Activated CD8-positive, alpha-beta memory T cell treated with anti-CD3 and anti-CD28 coated beads, Interleukin-2, amount 50 U/mL, for 24 hours (primary cell): Measurements from ENCODE around the gene LBR.
"Not testable (repeated sequence)": the region's sequence is repeated elsewhere in the genome, so short reads cannot be mapped to it uniquely, and the experiment has no call there.

Experiments used
- DNase-seq: peaks from one replicate; pipeline ENCODE4 v3.0.0-alpha.2; 2020; ENCODE audit errors: extremely low read depth

LBR gene

GRCh38 chr1:225427235-225428067 is at the start of gene LBR:
Gene LBR, minus strand, starts transcription at chr1:225428038. Its CDS starts 3,963 bp downstream, at chr1:225424075.
- DNase-seq = no peak

- no peak for DNase-seq
Observed at GRCh38 chr1:225477296-225477911, 49.6 kb upstream of the LBR start.

DNA sequence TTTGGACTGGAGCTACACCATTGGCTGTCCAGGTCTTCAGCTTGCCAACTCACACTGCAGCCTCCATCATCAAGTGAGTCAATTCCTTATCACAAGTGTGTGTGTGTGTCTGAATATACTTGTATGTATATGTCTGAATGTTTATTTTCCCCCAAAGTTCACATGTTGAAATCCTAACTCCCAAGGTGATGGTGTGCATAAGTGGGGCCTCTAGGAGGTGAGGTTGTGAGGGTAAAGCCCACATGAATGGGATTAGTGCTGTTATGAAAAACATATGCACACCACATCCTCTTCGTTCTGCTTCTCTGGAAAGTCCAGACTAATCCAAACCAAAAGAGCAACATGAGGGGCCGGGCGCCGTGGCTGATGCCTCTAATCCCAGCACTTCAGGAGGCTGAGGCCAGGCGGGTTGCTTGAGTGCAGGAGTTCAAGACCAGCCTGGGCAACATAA is 48.7 kb upstream of the LBR start:
- DNase-seq = no peak

DNA sequence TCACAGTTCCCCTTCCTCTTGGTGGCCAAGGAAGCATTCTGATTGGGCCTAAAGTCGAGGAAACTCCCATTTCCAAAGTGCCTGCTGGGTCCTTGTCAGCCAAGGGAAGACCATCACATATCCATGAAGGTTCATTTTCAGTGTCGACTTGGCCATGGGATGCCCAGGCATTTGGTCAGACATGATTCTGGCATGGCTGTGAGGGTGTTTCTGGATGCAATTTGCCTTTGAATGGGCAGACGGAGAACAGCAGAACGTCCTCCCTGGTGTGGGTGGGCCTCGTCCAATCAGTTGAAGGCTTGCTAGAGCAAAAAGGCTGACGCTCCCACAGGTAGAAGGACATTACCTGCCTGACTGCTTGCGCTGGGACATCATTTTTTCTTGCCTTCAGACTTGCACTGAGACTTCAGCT is 48.3 kb upstream of the LBR start:
- no peak for DNase-seq

GRCh38 chr1:225474986-225475820 is 47.4 kb upstream of the LBR start:
- no peak for DNase-seq

DNA sequence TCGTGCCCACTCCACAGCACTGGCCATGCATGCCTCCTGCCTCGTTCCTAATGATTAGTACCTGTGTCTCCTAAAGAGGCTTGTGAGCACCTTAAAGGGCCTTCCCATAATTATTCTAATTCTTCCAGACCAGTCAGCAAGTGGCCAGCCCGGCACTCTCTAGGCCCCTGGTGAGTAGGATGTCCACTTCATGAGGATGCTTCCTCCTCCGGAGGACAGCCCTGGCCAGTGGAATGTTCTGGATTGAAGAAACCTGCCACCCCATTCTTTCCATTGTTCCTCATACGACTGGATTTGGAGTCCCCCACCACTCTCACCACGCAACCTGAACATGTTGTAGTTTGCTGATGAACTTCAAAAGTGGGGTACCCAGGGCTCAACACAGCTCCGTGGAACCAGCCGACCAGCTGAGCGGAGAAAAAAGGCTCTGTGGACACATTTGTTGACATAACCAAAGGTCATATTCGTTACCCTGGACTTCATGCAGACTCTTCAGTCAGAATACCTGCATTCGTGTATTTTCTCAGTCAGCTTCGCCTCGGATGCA is 46.7 kb upstream of the LBR start:
- DNase-seq = no peak

DNA sequence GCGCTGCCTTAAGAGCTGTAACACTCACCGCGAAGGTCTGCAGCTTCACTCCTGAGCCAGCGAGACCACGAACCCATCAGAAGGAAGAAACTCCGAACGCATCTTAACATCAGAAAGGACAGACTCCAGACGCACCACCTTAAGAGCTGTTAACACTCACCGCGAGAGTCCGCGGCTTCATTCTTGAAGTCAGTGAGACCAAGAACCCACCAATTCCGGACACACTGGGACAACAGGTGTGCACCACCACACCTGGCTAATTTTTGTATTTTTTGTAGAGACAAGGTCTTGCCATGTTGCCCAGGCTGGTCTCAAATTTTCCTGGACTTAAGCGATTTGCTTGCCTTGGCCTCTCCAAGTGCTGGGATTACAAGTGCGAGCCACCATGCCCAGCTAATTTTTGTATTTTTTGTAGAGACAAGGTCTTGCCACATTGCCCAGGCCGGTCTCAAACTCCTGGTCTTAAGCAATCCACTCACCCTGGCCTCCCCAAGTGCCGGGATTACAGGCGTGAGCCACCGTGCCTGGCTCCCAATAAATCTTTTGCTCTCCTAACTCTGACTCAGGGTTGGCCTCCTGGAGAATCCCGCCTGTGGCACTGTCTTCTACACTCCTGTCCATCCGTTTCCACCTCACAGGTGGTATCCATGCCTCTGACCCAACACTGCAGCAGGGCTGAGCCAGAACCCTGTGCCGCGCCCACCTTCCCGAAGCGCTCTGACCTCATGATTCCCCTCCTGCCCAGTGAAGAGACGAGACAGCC is 46.0 kb upstream of the LBR start:
- DNase-seq = not testable (repeated sequence)

GRCh38 chr1:225473266-225473665 is 45.4 kb upstream of the LBR start:
- not testable (repeated sequence) for DNase-seq

- DNase-seq = no peak
Observed at GRCh38 chr1:225471453-225472301, 43.8 kb upstream of the LBR start.

DNA sequence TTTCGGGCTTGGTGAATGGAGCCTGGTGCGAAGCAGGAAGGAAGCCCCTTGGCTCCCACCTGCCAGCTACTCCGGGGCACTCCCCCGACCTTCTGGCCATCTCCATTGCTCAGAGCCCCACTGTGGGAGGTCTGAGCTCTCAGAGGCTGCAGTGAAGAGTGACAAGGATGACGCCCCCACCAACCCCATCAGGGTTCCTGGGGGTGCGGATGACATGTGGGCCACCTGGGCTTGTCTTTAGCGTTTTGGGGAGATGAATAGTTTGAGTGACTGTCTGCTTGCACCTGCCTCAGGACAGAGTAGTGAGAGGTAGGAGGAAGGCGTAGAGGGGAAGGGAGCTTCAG is 43.2 kb upstream of the LBR start:
- DNase-seq = no peak

DNA sequence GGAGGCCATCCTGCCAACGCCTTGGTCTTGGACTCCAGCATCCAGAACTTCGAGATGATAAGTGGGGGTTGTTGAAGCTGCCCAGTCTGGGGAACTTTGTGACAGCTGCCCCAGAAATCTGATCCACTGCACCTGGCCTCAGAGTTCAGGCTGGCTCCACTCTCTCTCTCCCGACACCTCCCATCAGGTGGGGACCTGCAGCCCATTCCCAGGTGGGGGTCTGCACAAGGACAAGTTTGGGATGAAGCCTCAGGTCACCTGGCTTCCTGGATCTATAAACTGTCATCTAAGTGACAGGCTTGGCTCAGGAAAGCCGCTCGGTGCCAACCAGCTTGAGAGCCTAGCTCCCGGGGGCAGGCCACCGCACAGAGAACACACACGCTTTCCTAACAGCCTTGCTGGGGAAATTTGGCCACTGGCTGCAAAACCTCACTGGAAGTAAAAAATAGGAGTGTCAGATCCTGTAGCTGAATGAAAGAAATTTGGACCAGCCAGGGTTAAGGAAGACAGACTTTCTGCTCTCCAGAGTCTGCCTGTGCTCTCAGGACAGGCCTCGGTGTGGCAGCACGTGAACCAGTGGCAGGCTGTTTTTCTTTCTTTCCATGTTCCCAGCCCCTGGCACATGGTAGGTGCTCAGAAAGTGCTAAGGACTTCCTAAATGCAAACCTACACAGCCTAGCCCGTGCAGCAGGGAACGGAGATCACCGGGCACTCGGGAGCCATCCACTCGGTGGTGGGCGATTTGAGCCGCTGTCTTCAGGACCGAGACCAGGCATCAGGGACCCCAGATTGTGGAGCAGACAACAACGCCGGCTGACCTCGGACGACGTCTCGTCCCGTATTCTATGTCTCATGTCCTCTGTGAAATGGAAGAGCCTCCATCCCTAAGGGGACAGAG is 42.6 kb upstream of the LBR start:
- no peak for DNase-seq

DNA sequence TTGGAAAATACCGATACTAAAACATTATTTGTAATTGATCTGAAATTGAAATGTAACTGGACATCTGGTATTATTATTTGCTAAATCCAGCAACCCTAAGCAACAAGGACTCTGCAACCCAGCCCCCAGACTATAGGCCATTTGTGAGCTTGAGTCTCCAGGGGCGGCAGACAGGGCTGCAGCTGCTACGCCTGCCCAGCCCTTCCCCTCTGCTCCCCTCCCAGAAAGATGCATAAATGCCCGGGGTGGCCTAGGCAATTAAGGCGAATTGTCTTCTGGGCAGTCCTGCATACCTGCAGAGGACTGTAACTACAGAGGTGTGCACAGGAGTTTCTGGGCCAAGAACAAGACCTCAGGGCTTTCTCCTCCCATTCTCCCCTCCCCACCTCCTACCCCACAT is 41.2 kb upstream of the LBR start:
- DNase-seq = no peak

DNA sequence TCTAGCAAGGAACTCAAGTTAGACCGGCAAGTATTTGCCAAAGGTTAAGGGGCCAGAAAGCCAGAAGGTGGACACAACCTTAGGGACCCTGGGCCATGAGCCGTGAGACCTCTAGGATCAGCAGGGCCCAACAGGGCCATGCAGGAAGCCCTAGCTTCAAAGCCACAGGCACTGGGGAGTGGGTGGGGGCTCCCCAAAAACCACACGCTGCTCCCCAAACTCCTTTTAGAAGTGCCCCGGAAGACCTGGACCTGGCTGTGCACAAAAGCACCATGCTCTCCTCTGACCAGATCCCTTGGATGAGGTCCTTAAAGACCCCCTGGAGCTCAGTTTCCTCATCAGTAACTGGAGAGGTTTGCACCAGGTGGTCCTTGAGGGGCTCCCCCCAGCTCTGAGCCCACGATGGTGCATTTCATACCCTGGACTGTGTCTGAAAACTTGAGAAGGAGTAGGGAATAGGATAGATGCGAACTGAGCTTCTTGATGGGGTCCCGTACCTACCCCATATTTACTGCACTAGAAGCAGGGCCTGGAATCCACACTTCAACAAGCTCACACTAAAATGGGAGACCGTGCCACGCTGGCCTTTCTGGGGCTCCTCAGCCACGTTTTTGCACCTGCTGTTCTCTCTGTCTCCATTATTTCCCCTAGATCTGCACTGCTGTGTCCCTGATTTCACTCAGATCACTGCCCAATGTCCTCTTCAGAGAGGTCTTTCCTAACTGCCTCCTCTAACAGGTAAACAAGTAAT is 40.6 kb upstream of the LBR start:
- DNase-seq = no peak

GRCh38 chr1:225467193-225468020 is 39.6 kb upstream of the LBR start:
- peak; percentile 61 for DNase-seq

DNA sequence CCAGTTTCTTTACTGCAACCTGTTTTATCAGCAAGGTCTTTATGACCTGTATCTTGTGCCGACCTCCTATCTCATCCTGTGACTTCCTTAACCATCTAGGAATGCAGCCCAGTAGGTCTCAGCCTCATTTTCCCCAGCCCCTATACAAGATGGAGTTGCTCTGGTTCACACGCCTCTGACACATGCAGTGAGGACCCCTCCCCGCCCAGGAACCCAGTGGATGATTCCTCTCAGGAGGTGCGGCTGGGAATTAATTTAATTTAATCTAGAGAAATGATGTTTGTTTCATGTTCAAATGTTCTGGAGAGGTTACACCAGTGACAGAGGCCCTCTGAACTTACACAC is 39.0 kb upstream of the LBR start:
- no peak for DNase-seq

DNA sequence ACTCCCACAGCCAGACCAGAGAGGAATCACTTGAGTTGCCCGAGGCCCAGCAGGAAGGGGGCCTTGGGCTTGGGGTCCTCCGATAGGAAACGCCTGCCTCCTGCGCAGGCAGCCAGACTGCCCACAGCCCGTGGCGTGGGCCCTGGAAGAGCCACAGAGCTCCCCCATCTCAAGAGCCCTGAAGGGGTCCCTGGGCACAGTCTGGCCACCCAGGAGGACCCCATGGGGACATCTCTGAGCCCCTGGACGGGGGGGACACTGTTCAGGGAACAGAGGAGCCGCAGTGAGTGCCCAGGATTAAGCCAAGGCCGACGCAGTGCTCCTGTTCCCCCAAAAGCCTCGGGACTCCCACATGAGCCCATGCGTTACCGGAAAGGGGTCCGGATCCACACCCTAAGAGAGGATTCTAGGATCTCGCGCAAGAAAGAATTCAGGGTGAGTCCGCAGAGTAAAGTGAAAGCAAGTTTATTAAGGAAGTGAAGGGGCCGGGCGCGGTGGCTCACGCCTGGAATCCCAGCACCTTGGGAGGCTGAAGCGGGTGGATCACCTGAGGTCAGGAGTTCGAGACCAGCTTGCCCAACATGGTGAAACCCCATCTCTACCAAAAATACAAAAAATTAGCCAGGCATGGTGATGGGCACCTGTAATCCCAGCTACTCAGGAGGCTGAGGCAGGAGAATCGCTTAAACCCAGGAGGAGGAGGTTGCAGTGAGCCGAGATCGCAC is 38.1 kb upstream of the LBR start:
- DNase-seq = no peak
